Measurements from ENCODE around the gene FSIP1.

FSIP1 gene

GRCh38 chr15:39684233-39684632, 98.4 kb downstream of the FSIP1 start:
- DNase-seq (ENCODE audit: low read depth) = no peak

GRCh38 chr15:39682366-39682765, 100.3 kb downstream of the FSIP1 start:
- DNase-seq (ENCODE audit: low read depth) = no peak

- DNase-seq (ENCODE audit: low read depth) = no peak
These were observed 101.8 kb downstream of the FSIP1 start for GRCh38 chr15:39680868-39681267.

GRCh38 chr15:39672666-39673065, 110.0 kb downstream of the FSIP1 start:
- no peak for DNase-seq (ENCODE audit: low read depth)

GRCh38 chr15:39672184-39672583, 110.5 kb downstream of the FSIP1 start:
- DNase-seq (ENCODE audit: low read depth) = no peak

GRCh38 chr15:39670687-39671086, 112.0 kb downstream of the FSIP1 start:
- DNase-seq (ENCODE audit: low read depth) = no peak

- no peak for DNase-seq (ENCODE audit: low read depth)
These were observed 113.0 kb downstream of the FSIP1 start for GRCh38 chr15:39669661-39670060.

- no peak for DNase-seq (ENCODE audit: low read depth)
These were observed 113.4 kb downstream of the FSIP1 start for GRCh38 chr15:39669241-39669640.

GRCh38 chr15:39668457-39668856, 114.2 kb downstream of the FSIP1 start:
- no peak for DNase-seq (ENCODE audit: low read depth)

- no peak for DNase-seq (ENCODE audit: low read depth)
These were observed 115.1 kb downstream of the FSIP1 start for GRCh38 chr15:39667382-39668127.

- DNase-seq (ENCODE audit: low read depth) = no peak
These were observed 116.0 kb downstream of the FSIP1 start for GRCh38 chr15:39666677-39667076.

- DNase-seq (ENCODE audit: low read depth) = no peak
These were observed 116.9 kb downstream of the FSIP1 start for GRCh38 chr15:39665629-39666250.

- no peak for DNase-seq (ENCODE audit: low read depth)
These were observed 118.9 kb downstream of the FSIP1 start for GRCh38 chr15:39663704-39664250.

GRCh38 chr15:39661776-39662175, 120.9 kb downstream of the FSIP1 start:
- DNase-seq (ENCODE audit: low read depth) = no peak

- DNase-seq (ENCODE audit: low read depth) = no peak
These were observed 123.9 kb downstream of the FSIP1 start for GRCh38 chr15:39658740-39659139.

GRCh38 chr15:39657668-39658067, 125.0 kb downstream of the FSIP1 start:
- DNase-seq (ENCODE audit: low read depth) = no peak

- no peak for DNase-seq (ENCODE audit: low read depth)
These were observed 125.5 kb downstream of the FSIP1 start for GRCh38 chr15:39657181-39657580.

GRCh38 chr15:39654304-39654703, 128.3 kb downstream of the FSIP1 start:
- DNase-seq (ENCODE audit: low read depth) = no peak

- no peak for DNase-seq (ENCODE audit: low read depth)
These were observed 130.8 kb downstream of the FSIP1 start for GRCh38 chr15:39651881-39652280.

- DNase-seq (ENCODE audit: low read depth) = no peak
These were observed 131.3 kb downstream of the FSIP1 start for GRCh38 chr15:39651295-39651694.

GRCh38 chr15:39649757-39650156, 132.9 kb downstream of the FSIP1 start:
- no peak for DNase-seq (ENCODE audit: low read depth)

GRCh38 chr15:39646425-39646824, 136.2 kb downstream of the FSIP1 start:
- no peak for DNase-seq (ENCODE audit: low read depth)

- no peak for DNase-seq (ENCODE audit: low read depth)
These were observed 136.7 kb downstream of the FSIP1 start for GRCh38 chr15:39645976-39646257.
